ENCODE measurements around the gene SMIM41. TPM values are rescaled to one million over a fixed set of nuclear protein-coding genes. Genes with fewer than 3 reads are reported as not detected.
A peak's percentile ranks its signal among the peaks of the same experiment; 100 is the strongest.

SMIM41 gene
- total and polyA plus RNA-seq, 2 donors = 3.4 to 5.5 TPM

DNA sequence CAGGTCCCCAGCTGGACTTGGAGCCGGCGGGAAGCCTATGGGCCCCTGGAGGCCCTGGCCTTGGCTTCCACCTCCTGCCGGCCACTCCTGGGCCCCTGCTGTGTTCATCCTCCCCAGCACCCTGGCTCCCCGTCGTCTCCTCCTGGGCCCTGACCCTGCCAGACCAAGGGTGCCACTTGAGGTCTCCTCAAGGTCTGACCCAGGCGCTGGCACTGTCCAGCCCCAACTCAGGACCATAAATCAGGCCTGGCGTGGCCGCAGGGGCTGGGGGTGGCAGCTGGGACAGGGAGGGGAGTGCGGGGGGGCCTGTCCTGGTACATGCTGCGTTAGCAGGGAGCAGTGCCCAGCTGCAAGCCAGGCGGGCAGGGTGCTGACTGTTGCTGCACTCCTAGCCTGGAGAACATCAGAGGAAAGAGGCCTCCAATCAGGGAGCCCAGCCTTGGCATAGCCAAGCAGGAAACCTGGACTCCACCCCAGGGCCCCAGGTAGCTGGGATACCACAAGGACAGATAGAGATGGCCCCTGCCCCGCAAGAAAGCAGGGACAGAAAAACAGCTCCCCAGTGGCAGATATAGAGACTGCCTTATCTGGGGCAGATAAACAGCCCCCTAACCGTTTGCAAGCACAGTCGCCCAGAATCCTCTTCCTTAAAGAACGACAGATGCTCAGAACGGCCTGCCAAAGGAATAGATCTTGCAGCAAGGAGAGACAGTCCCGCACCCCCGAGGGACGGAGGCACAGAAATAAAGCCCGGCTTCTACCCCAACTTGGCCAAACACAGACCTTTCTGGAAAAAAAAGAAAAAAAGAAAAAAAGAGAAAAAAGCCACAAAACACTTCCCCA is 16.2 kb upstream of the SMIM41 start:
- no peak for DNase-seq (ENCODE audit: extremely low spot score)
- H3K4me3 ChIP-seq (ENCODE audit: low read depth, low read length) = no peak overlapping the region
- no peaks in the 10 kb centered on the region for H3K36me3 ChIP-seq (ENCODE audit: insufficient read depth)
- WGBS = 53% methylated on average over 20 of the region's 20 CpGs
- peak overlapping the region; percentile 35 for H3K27ac ChIP-seq (ENCODE audit: low read depth)
- H3K4me1 ChIP-seq (ENCODE audit: insufficient read depth) = no peaks in the 10 kb centered on the region

DNA sequence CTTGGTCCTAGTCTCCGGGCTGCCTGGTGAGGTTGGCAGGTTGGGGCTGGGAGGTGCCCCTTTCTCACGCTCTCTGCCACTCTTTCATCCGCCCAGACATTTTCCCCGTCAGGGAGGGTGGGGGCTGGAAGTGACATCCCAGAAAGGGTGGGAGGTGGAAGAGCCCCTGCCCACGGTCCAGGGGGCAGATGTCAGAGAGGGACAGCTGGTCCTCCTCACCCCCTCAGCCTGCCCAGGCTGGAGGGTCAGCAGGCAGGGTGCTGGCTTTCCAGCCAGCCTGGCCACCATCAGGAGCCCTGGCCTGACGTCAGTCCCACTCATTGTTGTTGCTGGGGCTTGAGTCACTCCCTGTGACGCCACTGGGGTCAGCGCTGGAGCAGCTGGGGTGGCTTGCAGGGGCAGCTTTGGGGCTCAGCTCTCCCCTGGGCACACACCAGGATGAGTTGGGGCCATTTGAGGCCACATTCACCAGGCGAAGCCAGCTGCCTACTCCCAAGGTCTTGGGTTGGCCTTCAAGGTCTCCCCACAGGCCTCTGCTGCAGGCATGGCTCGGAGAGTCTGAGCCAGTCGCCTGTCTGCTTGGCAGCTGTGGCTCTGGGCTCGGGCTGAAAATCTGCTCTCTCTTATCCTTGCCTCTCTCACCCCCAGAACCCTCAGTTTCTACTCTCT is 15.4 kb upstream of the SMIM41 start:
- WGBS = 65% methylated on average over 12 of the region's 12 CpGs
- DNase-seq (ENCODE audit: extremely low spot score) = no peak
- Histone ChIP-seq H3K27ac (ENCODE audit: low read depth) (no peak overlapping the region), H3K4me1 (ENCODE audit: insufficient read depth) (no peaks in the 10 kb centered on the region), H3K36me3 (ENCODE audit: insufficient read depth) (no peaks in the 10 kb centered on the region), H3K4me3 (ENCODE audit: low read depth, low read length) (no peak overlapping the region)

DNA sequence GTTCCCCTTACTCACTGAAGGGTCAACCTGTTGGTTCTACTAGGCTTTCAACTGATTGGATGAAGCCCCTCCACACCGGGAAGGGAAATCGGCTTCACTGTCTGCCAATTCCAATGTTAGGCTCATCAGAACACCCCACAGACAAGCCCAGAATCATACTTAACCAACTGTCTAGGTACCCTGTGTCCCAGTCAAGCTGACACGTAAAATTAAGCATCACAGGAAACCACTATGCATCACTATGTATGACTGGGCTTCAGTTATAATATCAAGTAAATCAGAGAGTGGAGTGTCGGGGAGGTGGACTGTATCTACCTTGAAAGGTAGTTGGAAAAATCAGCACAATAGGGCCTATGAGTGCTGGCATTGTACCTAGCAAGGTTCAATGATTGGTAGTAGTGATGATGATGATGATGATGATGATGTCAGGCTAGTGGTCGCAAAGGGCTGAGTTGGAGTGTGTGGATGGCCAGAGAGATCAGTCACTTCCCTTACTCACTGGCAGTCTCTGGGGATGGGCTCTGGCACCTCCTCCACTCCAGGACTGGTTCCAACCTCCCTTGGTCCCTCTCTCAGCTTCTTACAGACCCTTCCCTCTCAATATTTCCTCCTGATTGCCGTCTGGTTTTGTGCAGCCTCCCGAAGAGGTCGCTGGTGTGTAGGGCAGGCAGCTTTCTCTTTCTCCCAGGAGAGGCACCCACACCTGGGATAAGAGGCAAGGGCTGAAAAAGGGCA is 13.0 kb upstream of the SMIM41 start:
- DNase-seq (ENCODE audit: extremely low spot score) = no peak
- H3K4me1 ChIP-seq (ENCODE audit: insufficient read depth) = peaks cover 3% of the 10 kb centered on the region
- WGBS = 67% methylated on average over 8 of the region's 8 CpGs

DNA sequence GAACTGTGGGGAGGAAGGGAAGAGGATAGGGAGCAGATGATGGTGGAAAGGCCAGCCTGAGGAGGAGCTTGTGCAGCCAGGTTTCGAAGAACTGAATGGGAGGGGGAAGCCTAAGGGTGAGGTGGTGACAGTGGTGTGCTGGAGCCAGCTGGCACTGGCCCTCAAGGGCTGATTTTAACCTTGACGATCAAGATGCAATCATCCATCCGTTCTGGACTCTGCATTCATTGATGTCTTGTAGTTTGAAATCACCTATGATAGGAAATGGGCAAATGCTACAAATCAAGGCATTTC is 12.5 kb upstream of the SMIM41 start:
- Histone ChIP-seq H3K36me3 (ENCODE audit: insufficient read depth) (no peaks in the 10 kb centered on the region), H3K4me3 (ENCODE audit: low read depth, low read length) (no peak overlapping the region), H3K4me1 (ENCODE audit: insufficient read depth) (peaks cover 3% of the 10 kb centered on the region), H3K27ac (ENCODE audit: low read depth) (no peak overlapping the region)
- WGBS = 61% methylated on average over 3 of the region's 3 CpGs
- DNase-seq (ENCODE audit: extremely low spot score) = no peak

More for the DNA sequence above, 13.0 kb upstream of the SMIM41 start:
- Histone ChIP-seq H3K4me3 (ENCODE audit: low read depth, low read length) (no peak overlapping the region), H3K36me3 (ENCODE audit: insufficient read depth) (no peaks in the 10 kb centered on the region), H3K27ac (ENCODE audit: low read depth) (no peak overlapping the region)

DNA sequence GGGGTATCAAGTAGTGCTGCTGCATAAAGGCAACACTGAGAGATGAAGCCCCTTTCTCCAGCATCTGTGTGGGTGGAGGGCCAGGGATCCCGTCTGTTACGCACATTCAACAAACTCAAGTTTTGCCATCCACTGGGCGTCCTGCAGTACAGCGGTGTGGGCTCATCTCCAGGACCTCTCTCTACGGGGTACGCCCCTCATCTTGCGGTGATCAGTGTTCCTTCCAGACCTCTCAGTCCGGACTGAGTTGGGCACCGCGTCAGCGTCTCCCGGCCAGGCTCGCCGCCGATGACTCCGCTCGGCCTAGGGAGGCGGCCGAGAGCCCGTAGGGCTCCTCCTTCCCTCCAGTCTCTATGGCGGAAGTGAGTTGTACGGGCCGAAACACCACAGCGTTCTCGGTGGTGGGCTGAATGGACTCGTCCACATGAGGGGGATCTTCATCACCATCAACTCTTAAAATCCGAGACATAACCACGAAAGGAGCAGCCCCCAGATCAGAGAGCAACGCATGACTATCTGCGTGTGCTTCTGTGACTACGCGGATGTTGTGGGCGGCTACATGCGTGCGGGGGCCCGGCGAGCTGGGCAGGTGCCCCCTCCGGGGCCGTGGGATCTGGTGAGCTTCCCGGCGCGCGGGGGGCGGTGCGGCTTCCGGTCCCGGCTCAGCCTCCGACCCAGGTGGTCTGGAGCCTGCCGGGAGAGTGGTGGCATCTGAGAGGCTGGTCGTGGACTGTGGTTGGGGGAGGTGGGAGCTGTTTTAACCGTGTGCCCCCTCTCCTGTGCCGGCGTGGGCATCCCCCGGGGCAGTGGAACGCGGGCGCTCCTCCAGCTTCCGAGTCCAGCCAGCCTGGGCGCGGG is 9.9 kb upstream of the SMIM41 start, which contains the start of gene ATG101:
Gene ATG101 (plus strand): TSS at position 652 of the 858 bp plus-strand sequence. CDS start 3,673 bp downstream, outside the sequence.
- DNase-seq (ENCODE audit: extremely low spot score) = peak; percentile 92
- H3K4me3 ChIP-seq (ENCODE audit: low read depth, low read length) = peak within 1 kb of the TSS; percentile 86
- H3K4me1 ChIP-seq (ENCODE audit: insufficient read depth) = peaks cover 3% of the 10 kb centered on the region
- H3K36me3 ChIP-seq (ENCODE audit: insufficient read depth) = no peaks in the 10 kb centered on the region
- H3K27ac ChIP-seq (ENCODE audit: low read depth) = peak within 1 kb of the TSS; percentile 91
- WGBS = under 1% methylated on average over 60 of the region's 60 CpGs

DNA sequence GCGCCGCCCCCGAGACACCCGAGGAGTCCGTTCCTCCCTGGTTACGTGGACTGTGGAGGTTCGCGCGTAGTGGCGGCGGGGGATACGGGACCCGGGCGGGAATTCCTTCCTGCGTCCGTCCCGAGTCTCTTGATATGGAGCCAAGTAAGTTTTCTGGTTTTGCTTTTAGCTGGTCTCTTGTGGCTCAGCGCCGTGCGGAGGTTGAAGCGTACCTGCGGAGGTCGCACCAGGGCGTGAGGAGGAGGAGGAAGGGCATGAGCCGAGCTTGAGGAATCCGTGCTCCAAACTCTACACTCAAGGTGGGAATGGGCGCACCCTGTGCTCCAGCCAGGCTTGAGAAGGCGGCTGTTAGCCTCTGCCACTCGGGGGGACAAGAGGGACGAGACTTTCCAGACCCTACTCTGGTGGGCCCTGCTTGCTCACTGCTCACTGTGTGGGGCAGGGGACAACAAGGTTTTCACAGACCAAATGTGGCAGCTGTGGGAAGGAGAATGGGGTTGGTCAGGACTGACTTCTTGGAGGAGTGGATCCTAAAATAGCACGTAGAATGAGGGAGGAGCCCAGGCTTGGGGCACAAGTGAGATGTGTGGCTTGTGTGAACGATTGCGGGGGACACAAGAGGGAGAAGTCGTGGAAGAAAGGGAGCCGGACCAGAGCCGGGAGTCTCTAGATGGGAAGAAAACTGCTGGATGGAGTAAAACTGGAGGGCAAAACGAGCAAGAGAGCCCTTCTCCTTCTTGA is 9.1 kb upstream of the SMIM41 start:
- peaks cover 3% of the 10 kb centered on the region for H3K4me1 ChIP-seq (ENCODE audit: insufficient read depth)
- peak overlapping the region; percentile 91 for H3K27ac ChIP-seq (ENCODE audit: low read depth)
- peaks cover 2% of the 10 kb centered on the region for H3K36me3 ChIP-seq (ENCODE audit: insufficient read depth)
- no peak for DNase-seq (ENCODE audit: extremely low spot score)
- WGBS = 5% methylated on average over 37 of the region's 37 CpGs
- H3K4me3 ChIP-seq (ENCODE audit: low read depth, low read length) = peak overlapping the region; percentile 86

DNA sequence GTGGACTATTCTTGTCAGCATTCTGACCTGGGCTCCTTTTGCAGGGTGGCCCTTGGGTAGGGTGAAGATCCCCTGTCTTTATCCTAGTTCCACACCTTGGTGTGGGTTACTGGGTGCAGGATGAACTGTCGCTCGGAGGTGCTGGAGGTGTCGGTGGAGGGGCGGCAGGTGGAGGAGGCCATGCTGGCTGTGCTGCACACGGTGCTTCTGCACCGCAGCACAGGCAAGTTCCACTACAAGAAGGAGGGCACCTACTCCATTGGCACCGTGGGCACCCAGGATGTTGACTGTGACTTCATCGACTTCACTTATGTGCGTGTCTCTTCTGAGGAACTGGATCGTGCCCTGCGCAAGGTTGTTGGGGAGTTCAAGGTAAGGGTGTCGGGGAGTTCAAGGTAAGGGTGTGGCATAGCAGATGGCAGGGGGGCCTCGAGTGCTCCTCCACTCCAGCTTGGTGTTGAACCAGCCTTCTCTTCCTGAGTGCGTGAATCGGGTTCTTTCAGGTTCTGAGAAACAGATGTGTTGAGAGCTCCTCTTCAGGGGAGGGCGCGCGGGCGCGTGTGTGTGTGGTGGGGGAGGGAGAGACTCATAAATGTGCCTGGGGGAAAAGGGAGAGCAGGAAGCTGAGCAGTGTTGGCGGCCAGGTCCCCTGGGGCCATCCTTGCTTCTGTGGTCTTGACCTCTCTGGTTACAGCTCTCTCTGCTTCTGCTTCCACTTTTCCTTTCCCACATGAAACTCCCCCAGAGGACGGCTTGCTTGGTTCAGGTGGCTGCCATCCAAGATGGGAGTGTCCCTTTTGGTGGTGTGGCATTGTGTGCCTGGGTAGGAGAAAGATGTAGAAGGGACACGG is 5.7 kb upstream of the SMIM41 start:
- peaks cover 2% of the 10 kb centered on the region for H3K36me3 ChIP-seq (ENCODE audit: insufficient read depth)
- WGBS = 75% methylated on average over 23 of the region's 23 CpGs
- H3K4me3 ChIP-seq (ENCODE audit: low read depth, low read length) = no peak overlapping the region
- no peak overlapping the region for H3K27ac ChIP-seq (ENCODE audit: low read depth)
- DNase-seq (ENCODE audit: extremely low spot score) = no peak
- peaks cover 3% of the 10 kb centered on the region for H3K4me1 ChIP-seq (ENCODE audit: insufficient read depth)

DNA sequence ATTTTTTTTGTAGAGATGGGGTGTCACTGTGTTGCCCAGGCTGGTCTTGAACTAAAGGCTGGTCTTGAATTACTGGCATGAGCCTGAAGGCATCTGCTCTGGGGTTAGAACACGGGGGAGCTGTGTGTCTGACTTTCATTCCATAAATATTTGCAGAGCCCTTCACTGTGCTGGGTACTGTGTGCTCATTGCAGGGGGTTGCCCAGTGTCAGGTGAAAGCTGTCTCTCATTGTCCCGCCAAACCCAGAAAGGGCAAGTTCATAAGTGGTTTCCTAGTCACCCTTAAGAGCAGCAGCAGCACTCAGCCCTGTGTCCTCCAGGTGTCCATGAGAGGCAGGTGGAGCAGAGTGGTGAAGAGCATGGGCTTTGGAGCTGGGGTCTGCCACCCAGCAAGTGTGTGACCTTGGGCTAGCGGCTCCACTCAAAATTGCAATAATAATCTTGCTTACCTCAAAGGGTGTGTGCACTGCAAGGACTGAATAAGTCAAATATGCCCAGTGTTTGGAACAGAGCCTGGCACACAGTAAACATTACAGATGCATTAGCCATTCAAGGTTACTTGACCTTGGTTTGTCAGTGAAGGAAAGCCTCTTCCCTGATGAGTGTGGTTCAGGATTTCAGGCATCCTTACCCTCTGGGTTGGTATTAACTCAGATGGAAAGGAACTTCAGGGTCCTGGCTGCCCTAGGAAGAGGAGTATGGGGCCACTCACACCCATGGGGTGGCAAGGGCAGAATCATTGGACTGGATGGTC is 4.4 kb upstream of the SMIM41 start:
- no peak for DNase-seq (ENCODE audit: extremely low spot score)
- 85% methylated on average over 3 of the region's 3 CpGs for WGBS
- Histone ChIP-seq H3K36me3 (ENCODE audit: insufficient read depth) (peaks cover 2% of the 10 kb centered on the region), H3K4me3 (ENCODE audit: low read depth, low read length) (no peak overlapping the region), H3K4me1 (ENCODE audit: insufficient read depth) (peaks cover 3% of the 10 kb centered on the region), H3K27ac (ENCODE audit: low read depth) (no peak overlapping the region)

DNA sequence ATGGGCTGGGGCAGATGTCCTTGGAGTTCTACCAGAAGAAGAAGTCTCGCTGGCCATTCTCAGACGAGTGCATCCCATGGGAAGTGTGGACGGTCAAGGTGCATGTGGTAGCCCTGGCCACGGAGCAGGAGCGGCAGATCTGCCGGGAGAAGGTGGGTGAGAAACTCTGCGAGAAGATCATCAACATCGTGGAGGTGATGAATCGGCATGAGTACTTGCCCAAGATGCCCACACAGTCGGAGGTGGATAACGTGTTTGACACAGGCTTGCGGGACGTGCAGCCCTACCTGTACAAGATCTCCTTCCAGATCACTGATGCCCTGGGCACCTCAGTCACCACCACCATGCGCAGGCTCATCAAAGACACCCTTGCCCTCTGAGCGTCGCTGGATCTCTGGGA is 2.7 kb upstream of the SMIM41 start:
- DNase-seq (ENCODE audit: extremely low spot score) = no peak
- Histone ChIP-seq H3K4me3 (ENCODE audit: low read depth, low read length) (no peak overlapping the region), H3K27ac (ENCODE audit: low read depth) (no peak overlapping the region), H3K36me3 (ENCODE audit: insufficient read depth) (peaks cover 2% of the 10 kb centered on the region), H3K4me1 (ENCODE audit: insufficient read depth) (no peaks in the 10 kb centered on the region)
- WGBS = 95% methylated on average over 16 of the region's 16 CpGs

DNA sequence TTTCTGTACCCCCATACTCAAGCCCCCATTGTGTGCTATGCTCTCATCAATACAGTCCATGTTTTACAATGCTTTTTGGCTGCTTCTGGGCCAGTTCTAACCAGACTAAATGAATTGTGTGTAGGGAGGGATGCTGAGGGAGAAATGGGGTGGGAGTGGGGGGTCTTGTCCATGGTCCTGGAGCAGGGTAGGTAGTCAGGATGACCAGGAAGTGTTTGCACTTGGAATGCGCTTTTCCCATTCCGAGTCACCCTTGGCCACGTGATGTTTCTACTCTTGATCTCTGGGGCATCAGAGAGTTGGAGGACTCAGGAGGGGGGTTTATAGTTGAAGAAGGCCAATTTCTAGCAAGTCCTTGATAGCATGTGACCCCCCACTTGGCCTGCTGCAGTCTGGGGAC is 1.2 kb upstream of the SMIM41 start:
- Histone ChIP-seq H3K4me3 (ENCODE audit: low read depth, low read length) (no peak overlapping the region), H3K4me1 (ENCODE audit: insufficient read depth) (no peaks in the 10 kb centered on the region), H3K36me3 (ENCODE audit: insufficient read depth) (peaks cover 2% of the 10 kb centered on the region), H3K27ac (ENCODE audit: low read depth) (no peak overlapping the region)
- WGBS = 93% methylated on average over 3 of the region's 3 CpGs
- no peak for DNase-seq (ENCODE audit: extremely low spot score)

DNA sequence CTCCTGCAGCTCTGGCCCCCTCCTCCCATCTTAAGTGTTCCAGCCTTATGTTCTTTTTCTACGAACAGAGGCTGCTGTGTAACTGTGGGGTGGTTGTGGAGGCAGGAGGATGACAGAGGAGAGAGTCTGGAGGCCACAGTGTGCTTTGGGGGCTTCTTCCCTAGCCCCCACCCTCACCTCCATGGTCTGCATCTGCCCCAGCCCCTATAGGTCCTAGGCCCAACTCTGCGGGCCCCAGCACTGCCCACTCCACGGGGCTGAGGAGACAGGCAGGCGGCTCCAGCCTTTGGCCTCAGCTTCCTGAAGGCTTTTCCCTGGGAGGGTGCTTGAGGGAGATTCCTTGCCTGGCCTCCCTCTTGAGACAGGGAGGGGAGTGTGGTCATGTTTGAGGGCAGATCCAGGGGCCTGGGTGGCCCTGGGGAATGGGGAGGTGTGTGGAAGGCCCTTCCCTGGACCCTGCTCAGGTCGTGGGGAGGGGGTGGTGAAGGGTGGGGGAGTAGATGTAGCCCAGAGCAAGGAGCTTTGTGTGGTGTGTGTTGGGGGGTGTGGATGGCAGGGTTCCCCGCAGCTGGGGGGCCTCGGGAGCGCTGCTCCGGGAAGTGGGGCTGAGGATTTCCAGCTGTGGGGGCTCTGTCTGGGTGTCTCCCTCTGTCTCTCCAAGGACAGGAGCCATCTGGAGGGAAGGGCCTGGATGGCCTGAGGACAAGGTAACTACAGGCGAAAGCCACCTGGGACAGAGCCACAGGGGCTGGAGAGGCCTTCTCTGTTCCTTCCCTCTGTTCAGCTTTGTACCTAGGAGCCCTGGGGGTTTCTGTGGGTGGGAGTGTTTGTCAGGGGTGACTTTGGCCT is 1.1 kb downstream of the SMIM41 start:
- peak overlapping the region; percentile 73 for H3K27ac ChIP-seq (ENCODE audit: low read depth)

More for the DNA sequence above, 1.1 kb downstream of the SMIM41 start:
- no peak for DNase-seq (ENCODE audit: extremely low spot score)
- Histone ChIP-seq H3K4me3 (ENCODE audit: low read depth, low read length) (no peak overlapping the region), H3K4me1 (ENCODE audit: insufficient read depth) (no peaks in the 10 kb centered on the region), H3K36me3 (ENCODE audit: insufficient read depth) (no peaks in the 10 kb centered on the region)
- 56% methylated on average over 10 of the region's 10 CpGs for WGBS

Data from urinary bladder (tissue), 4 donors.